Trophoblast cell (in vitro differentiated cells and primary cell): Measurements from ENCODE around the gene APRT.
A peak's percentile ranks its signal among the peaks of the same experiment; 100 is the strongest.

Experiments used
- DNase-seq, 2 donors: peaks; one replicate each; pipeline ENCODE4 v3.0.0-alpha.2; 2016
- H2AFZ ChIP-seq: 2 replicates; pipeline ENCODE4 v1.6.1; 2013; ENCODE audit warnings: low read length, moderate library complexity, mild to moderate bottlenecking; ENCODE audit not compliant: insufficient read depth, poor library complexity
- H2AK5ac ChIP-seq: 2 replicates; pipeline ENCODE4 v1.6.1; 2013; ENCODE audit warnings: mild to moderate bottlenecking, low read length
- H2BK120ac ChIP-seq: 2 replicates; pipeline ENCODE4 v1.6.1; 2013; ENCODE audit warnings: low read length, mild to moderate bottlenecking, moderate library complexity; ENCODE audit not compliant: insufficient read depth, poor library complexity
- H2BK12ac ChIP-seq: 2 replicates; pipeline ENCODE4 v1.6.1; 2013; ENCODE audit warnings: mild to moderate bottlenecking, low read length, moderate library complexity
- H2BK5ac ChIP-seq: 2 replicates; pipeline ENCODE4 v1.6.1; 2013; ENCODE audit warnings: low read length, low read depth, moderate library complexity, mild to moderate bottlenecking; ENCODE audit not compliant: poor library complexity
- H3K14ac ChIP-seq: 2 replicates; pipeline ENCODE4 v1.6.1; 2013; ENCODE audit warnings: mild to moderate bottlenecking, low read length
- H3K18ac ChIP-seq: 2 replicates; pipeline ENCODE4 v1.6.1; 2013; ENCODE audit warnings: mild to moderate bottlenecking, low read length
- H3K23ac ChIP-seq: 2 replicates; pipeline ENCODE4 v1.6.1; 2013; ENCODE audit warnings: low read length
- H3K27ac ChIP-seq: 2 replicates; pipeline ENCODE4 v1.5.1; 2013; ENCODE audit warnings: low read depth, mild to moderate bottlenecking, inconsistent platforms, low read length, moderate library complexity
- H3K27me3 ChIP-seq: 2 replicates; pipeline ENCODE4 v1.6.1; 2013; ENCODE audit warnings: inconsistent platforms, mild to moderate bottlenecking, low read length, moderate library complexity; ENCODE audit not compliant: insufficient read depth
- H3K36me3 ChIP-seq, 2 experiments: 1 replicate in 1 of 2; 2 replicates in 1 of 2; pipeline ENCODE4 v1.6.1; 2013; ENCODE audit warnings: low read length in 2 of 2, mild to moderate bottlenecking in 2 of 2, moderate library complexity in 1 of 2; ENCODE audit not compliant: insufficient read depth in 2 of 2, control insufficient read depth in 1 of 2
- H3K4ac ChIP-seq: 2 replicates; pipeline ENCODE4 v1.6.1; 2013; ENCODE audit warnings: low read depth, mild to moderate bottlenecking, low read length, moderate library complexity
- H3K4me1 ChIP-seq, 2 experiments: 1 replicate in 1 of 2; 2 replicates in 1 of 2; pipeline ENCODE4 v1.6.1; 2013; ENCODE audit warnings: low read length in 2 of 2, mild to moderate bottlenecking in 2 of 2, moderate library complexity in 1 of 2; ENCODE audit not compliant: insufficient read depth in 2 of 2, control insufficient read depth in 1 of 2
- H3K4me2 ChIP-seq: 2 replicates; pipeline ENCODE4 v1.6.1; 2013; ENCODE audit warnings: inconsistent platforms, mild to moderate bottlenecking, low read length, moderate library complexity
- H3K4me3 ChIP-seq: 2 replicates; pipeline ENCODE4 v1.5.1; 2013; ENCODE audit warnings: mild to moderate bottlenecking, low read depth, low read length, inconsistent platforms
- H3K79me1 ChIP-seq: one replicate; pipeline ENCODE4 v1.6.1; 2013; ENCODE audit warnings: low read length
- H3K79me2 ChIP-seq: 2 replicates; pipeline ENCODE4 v1.6.1; 2013; ENCODE audit warnings: low read length, mild to moderate bottlenecking; ENCODE audit not compliant: control insufficient read depth, insufficient read depth, poor library complexity
- H3K9ac ChIP-seq: 2 replicates; pipeline ENCODE4 v1.6.1; 2013; ENCODE audit warnings: mild to moderate bottlenecking, low read length
- H3K9me3 ChIP-seq: 2 replicates; pipeline ENCODE4 v1.6.1; 2013; ENCODE audit warnings: low read depth, mild to moderate bottlenecking, control low read depth, inconsistent platforms, low read length; ENCODE audit not compliant: insufficient read depth
- H4K12ac ChIP-seq: 2 replicates; pipeline ENCODE4 v1.6.1; 2013; ENCODE audit warnings: low read depth, mild to moderate bottlenecking, low read length, moderate library complexity
- H4K8ac ChIP-seq: 2 replicates; pipeline ENCODE4 v1.6.1; 2013; ENCODE audit warnings: low read depth, mild to moderate bottlenecking, low read length, moderate library complexity
- H4K91ac ChIP-seq: one replicate; pipeline ENCODE4 v1.6.1; 2013; ENCODE audit warnings: low read depth, mild to moderate bottlenecking, low read length, moderate library complexity
- whole genome bisulfite sequencing: extraction: QIAGEN DNeasy Blood & Tissue Kit; methylation state at CpG from one replicate; pipeline ENCODE4 v1.1.7; 2013; ENCODE audit warnings: missing lambda C conversion rate; ENCODE audit not compliant: insufficient read length, insufficient coverage; ENCODE audit errors: extremely low coverage; 5-methylcytosine and 5-hydroxymethylcytosine counted together

The APRT gene

GRCh38 chr16:88760424-88761142 lies 51.1 kb downstream of the APRT start:
- DNase-seq: peak in 1 of 2 donors; percentile 49
- H3K4me1 ChIP-seq: peaks cover 39 to 54% of the 10 kb centered on the region in 2 experiments
- no peak overlapping the region for H4K91ac ChIP-seq
- peaks cover 12% of the 10 kb centered on the region for H3K79me2 ChIP-seq
- H3K79me1 ChIP-seq: peaks cover 19% of the 10 kb centered on the region
- no peak overlapping the region for H3K4me2 ChIP-seq
- H3K27ac ChIP-seq: no peak overlapping the region
- H3K14ac ChIP-seq: no peak overlapping the region
- no peak overlapping the region for H2BK120ac ChIP-seq
- no peaks in the 10 kb centered on the region for H3K27me3 ChIP-seq
- H2BK12ac ChIP-seq: no peak overlapping the region
- no CpG with 5 or more reads among the region's 24 CpGs for WGBS
- no peak overlapping the region for H3K18ac ChIP-seq
- H4K12ac ChIP-seq: no peak overlapping the region
- H3K23ac ChIP-seq: no peak overlapping the region
- peaks cover 7% of the 10 kb centered on the region in 2 experiments for H3K36me3 ChIP-seq
- peak overlapping the region; percentile 14 for H3K4ac ChIP-seq
- H3K9me3 ChIP-seq: peaks cover 6% of the 10 kb centered on the region
- no peak overlapping the region for H2BK5ac ChIP-seq
- peak overlapping the region; percentile 24 for H2AK5ac ChIP-seq
- H3K9ac ChIP-seq: no peak overlapping the region
- H3K4me3 ChIP-seq: no peak overlapping the region
- no peak overlapping the region for H2AFZ ChIP-seq
- no peak overlapping the region for H4K8ac ChIP-seq

- no peak overlapping the region for H3K4me2 ChIP-seq
- H3K18ac ChIP-seq: no peak overlapping the region
- H4K12ac ChIP-seq: no peak overlapping the region
- H3K4ac ChIP-seq: no peak overlapping the region
- no peak overlapping the region for H2BK120ac ChIP-seq
- no peak overlapping the region for H3K14ac ChIP-seq
- H3K27me3 ChIP-seq: no peaks in the 10 kb centered on the region
- no peak overlapping the region for H4K8ac ChIP-seq
- H2AK5ac ChIP-seq: no peak overlapping the region
- H2BK12ac ChIP-seq: no peak overlapping the region
- H3K27ac ChIP-seq: no peak overlapping the region
- peaks cover 19% of the 10 kb centered on the region for H3K79me1 ChIP-seq
- H3K9me3 ChIP-seq: peaks cover 6% of the 10 kb centered on the region
- no peak overlapping the region for H2AFZ ChIP-seq
- H3K23ac ChIP-seq: no peak overlapping the region
- H3K4me3 ChIP-seq: no peak overlapping the region
- H3K79me2 ChIP-seq: peaks cover 12% of the 10 kb centered on the region
- H3K4me1 ChIP-seq: peaks cover 34 to 50% of the 10 kb centered on the region in 2 experiments
- H3K36me3 ChIP-seq: peaks cover 7% of the 10 kb centered on the region in 2 experiments
- no peak overlapping the region for H2BK5ac ChIP-seq
- peak overlapping the region; percentile 10 for H4K91ac ChIP-seq
- no peak overlapping the region for H3K9ac ChIP-seq
- no CpG with 5 or more reads among the region's 22 CpGs for WGBS
- DNase-seq: no peak
Observed at GRCh38 chr16:88759976-88760350, 51.8 kb downstream of the APRT start.
